H9 (cell line): ENCODE measurements around the gene TLK1. TPM values are rescaled to one million over a fixed set of nuclear protein-coding genes. Genes with fewer than 3 reads are reported as not detected.
A peak's percentile ranks its signal among the peaks of the same experiment; 100 is the strongest.

ENCODE experiments used
- DNase-seq: peaks from one replicate; pipeline ENCODE4 v3.0.0-alpha.2; 2017
- H2AFZ ChIP-seq: one replicate; pipeline ENCODE4 v1.6.1; 2013; ENCODE audit warnings: mild to moderate bottlenecking, low read length, control low read depth, moderate library complexity
- H2AK5ac ChIP-seq: 2 replicates; pipeline ENCODE4 v1.6.1; 2013; ENCODE audit warnings: low read length, control low read depth, mixed read lengths; ENCODE audit not compliant: insufficient read length
- H2BK120ac ChIP-seq: one replicate; pipeline ENCODE4 v1.6.1; 2013; ENCODE audit warnings: low read depth, mild to moderate bottlenecking, low read length, control low read depth, inconsistent platforms; ENCODE audit not compliant: poor library complexity, severe bottlenecking
- H2BK12ac ChIP-seq: 2 replicates; pipeline ENCODE4 v1.6.1; 2013; ENCODE audit warnings: low read length, control low read depth, mixed read lengths, low read depth; ENCODE audit not compliant: insufficient read length
- H2BK15ac ChIP-seq: 2 replicates; pipeline ENCODE4 v1.6.1; 2013; ENCODE audit warnings: low read depth, low read length, control low read depth
- H2BK20ac ChIP-seq: one replicate; pipeline ENCODE4 v1.6.1; 2013; ENCODE audit warnings: low read depth, mild to moderate bottlenecking, low read length, control low read depth, inconsistent platforms; ENCODE audit not compliant: poor library complexity, severe bottlenecking
- H2BK5ac ChIP-seq: 2 replicates; pipeline ENCODE4 v1.6.1; 2013; ENCODE audit warnings: low read length, control low read depth, mixed read lengths; ENCODE audit not compliant: insufficient read length
- H3K14ac ChIP-seq: 2 replicates; pipeline ENCODE4 v1.6.1; 2013; ENCODE audit warnings: low read length, control low read depth; ENCODE audit not compliant: insufficient read depth
- H3K18ac ChIP-seq: 2 replicates; pipeline ENCODE4 v1.6.1; 2013; ENCODE audit warnings: low read depth, mild to moderate bottlenecking, mixed read lengths, low read length, control low read depth; ENCODE audit not compliant: insufficient read length
- H3K23ac ChIP-seq: 2 replicates; pipeline ENCODE4 v1.6.1; 2013; ENCODE audit warnings: low read length, control low read depth, mixed read lengths, low read depth; ENCODE audit not compliant: insufficient read length
- H3K23me2 ChIP-seq: 2 replicates; pipeline ENCODE4 v1.6.1; 2013; ENCODE audit warnings: low read depth, mild to moderate bottlenecking, mixed read lengths, low read length, control low read depth; ENCODE audit not compliant: insufficient read length, poor library complexity, severe bottlenecking
- H3K27ac ChIP-seq: 2 replicates; pipeline ENCODE4 v1.5.1; 2013; ENCODE audit warnings: low read length, control low read depth, mixed read lengths, low read depth; ENCODE audit not compliant: insufficient read length
- H3K27me3 ChIP-seq: 2 replicates; pipeline ENCODE4 v1.6.1; 2013; ENCODE audit warnings: low read length, control low read depth, inconsistent platforms; ENCODE audit not compliant: insufficient read depth
- H3K4ac ChIP-seq: 2 replicates; pipeline ENCODE4 v1.6.1; 2013; ENCODE audit warnings: low read depth, mild to moderate bottlenecking, control low read depth, inconsistent platforms, low read length, moderate library complexity
- H3K4me1 ChIP-seq: 2 replicates; pipeline ENCODE4 v1.6.1; 2013; ENCODE audit warnings: low read length, control low read depth, inconsistent platforms; ENCODE audit not compliant: insufficient read depth
- H3K4me2 ChIP-seq: 2 replicates; pipeline ENCODE4 v1.6.1; 2013; ENCODE audit warnings: low read length, control low read depth, mixed read lengths; ENCODE audit not compliant: insufficient read length, insufficient read depth
- H3K56ac ChIP-seq: 2 replicates; pipeline ENCODE4 v1.6.1; 2013; ENCODE audit warnings: low read depth, mild to moderate bottlenecking, mixed read lengths, low read length, control low read depth; ENCODE audit not compliant: insufficient read length
- H3K79me1 ChIP-seq: 2 replicates; pipeline ENCODE4 v1.6.1; 2013; ENCODE audit warnings: low read depth, mild to moderate bottlenecking, moderate library complexity, low read length, control low read depth, inconsistent platforms; ENCODE audit not compliant: insufficient read depth, poor library complexity, severe bottlenecking
- H3K79me2 ChIP-seq: 2 replicates; pipeline ENCODE4 v1.6.1; 2013; ENCODE audit warnings: low read length, control low read depth, inconsistent platforms; ENCODE audit not compliant: insufficient read depth
- H3K9ac ChIP-seq: 2 replicates; pipeline ENCODE4 v1.6.1; 2013; ENCODE audit warnings: low read length, control low read depth, mixed read lengths; ENCODE audit not compliant: insufficient read length; ENCODE audit errors: extremely low read depth
- H3K9me3 ChIP-seq: one replicate; pipeline ENCODE4 v1.6.1; 2013; ENCODE audit warnings: low read depth, low read length, inconsistent platforms; ENCODE audit not compliant: control insufficient read depth
- H3T11ph ChIP-seq: one replicate; pipeline ENCODE4 v1.6.1; 2013; ENCODE audit warnings: mild to moderate bottlenecking, low read length, control low read depth, inconsistent platforms
- H4K20me1 ChIP-seq: one replicate; pipeline ENCODE4 v1.6.1; 2013; ENCODE audit not compliant: control insufficient read depth, insufficient read length, insufficient read depth
- H4K5ac ChIP-seq: 2 replicates; pipeline ENCODE4 v1.6.1; 2013; ENCODE audit warnings: low read depth, mild to moderate bottlenecking, mixed read lengths, low read length, control low read depth; ENCODE audit not compliant: insufficient read length
- H4K8ac ChIP-seq: replicated peaks from 2 replicates; pipeline ENCODE4 v1.6.1; 2013; ENCODE audit warnings: low read length, control low read depth, mixed read lengths, low read depth; ENCODE audit not compliant: insufficient read length
- H4K91ac ChIP-seq: 2 replicates; pipeline ENCODE4 v1.6.1; 2013; ENCODE audit warnings: low read depth, mild to moderate bottlenecking, moderate library complexity, mixed read lengths, low read length, control low read depth; ENCODE audit not compliant: insufficient read length
- H3K27ac Mint-ChIP-seq, 3 experiments: 2 replicates in 2 of 3; 3 replicates in 1 of 3; pipeline ENCODE4 v1.8.0; 2020 to 2021; ENCODE audit warnings: mixed read lengths in 3 of 3, mild to moderate bottlenecking in 1 of 3, moderate library complexity in 1 of 3
- H3K27me3 Mint-ChIP-seq: 2 replicates; pipeline ENCODE4 v1.8.0; 2021; ENCODE audit warnings: low read depth, mild to moderate bottlenecking, moderate library complexity, mixed read lengths
- H3K36me3 Mint-ChIP-seq, 3 experiments: 2 replicates in 2 of 3; 3 replicates in 1 of 3; pipeline ENCODE4 v1.8.0; 2020 to 2021; ENCODE audit warnings: low read depth in 3 of 3, mixed read lengths in 3 of 3; ENCODE audit not compliant: insufficient read depth in 1 of 3
- H3K4me1 Mint-ChIP-seq, 2 experiments: 2 replicates each; pipeline ENCODE4 v1.8.0; 2020; ENCODE audit warnings: mixed read lengths in 2 of 2
- H3K4me3 Mint-ChIP-seq, 2 experiments: 2 replicates in 1 of 2; 3 replicates in 1 of 2; pipeline ENCODE4 v1.8.0; 2020 to 2021; ENCODE audit warnings: mild to moderate bottlenecking in 2 of 2, mixed read lengths in 2 of 2, moderate library complexity in 1 of 2
- H3K9me3 Mint-ChIP-seq, 2 experiments: 2 replicates in 1 of 2; 3 replicates in 1 of 2; pipeline ENCODE4 v1.8.0; 2020; ENCODE audit warnings: mild to moderate bottlenecking in 2 of 2, mixed read lengths in 2 of 2, moderate library complexity in 1 of 2
- CTCF ChIP-seq: fragments of 200-600 bp; sonication (generic); conservative IDR thresholded peaks from 3 replicates; pipeline ENCODE4 v1.8.0; 2021; ENCODE audit warnings: antibody characterized with exemption, mild to moderate bottlenecking
- WGBS: extraction: QIAGEN DNeasy Blood & Tissue Kit; methylation state at CpG from one replicate; pipeline ENCODE4 v1.1.7; 2013; ENCODE audit warnings: missing lambda C conversion rate, low lambda C conversion rate, mixed read lengths; ENCODE audit not compliant: insufficient read length; ENCODE audit errors: extremely low coverage; 5-methylcytosine and 5-hydroxymethylcytosine counted together
- total RNA-seq: library from RNA; stranded (reverse); gene quantifications from 2 replicates; pipeline ENCODE4 v1.2.1, GENCODE V29; 2021

Gene TLK1
- total RNA-seq, 1 experiment from 2014 or later, result 112 TPM

DNA sequence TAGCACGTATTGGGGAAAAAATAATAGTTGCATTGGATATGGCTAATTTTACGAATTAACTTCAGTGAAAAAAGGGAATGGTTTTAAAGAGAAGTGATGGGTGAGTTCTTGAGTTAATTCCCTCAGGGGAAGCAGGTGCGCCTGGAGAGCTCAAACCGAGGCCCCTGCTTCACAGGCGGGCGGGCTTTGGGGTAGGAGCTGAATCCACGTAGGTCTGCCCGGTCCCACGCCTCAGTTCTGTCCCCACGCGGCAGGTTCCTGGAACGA, 187.5 kb downstream of the TLK1 start:
- Histone ChIP-seq H3K79me1 (no peaks in the 10 kb centered on the region), H2AFZ (no peak overlapping the region), H3K14ac (peak overlapping the region; percentile 59; the same call in 1 of the 2 replicates), H2BK20ac (no peak overlapping the region), H3K23me2 (no peaks in the 10 kb centered on the region), H2BK12ac (no peak overlapping the region), H4K8ac (no peak overlapping the region), H3K23ac (no peak overlapping the region), H2BK15ac (no peak overlapping the region), H3K79me2 (no peaks in the 10 kb centered on the region), H2AK5ac (no peak overlapping the region), H2BK5ac (no peak overlapping the region), H3K4me1 (no peaks in the 10 kb centered on the region; the same call in 1 of the 2 replicates), H3T11ph (no peak overlapping the region), H3K27me3 (no peaks in the 10 kb centered on the region), H3K27ac (no peak overlapping the region), H3K18ac (peak overlapping the region; percentile 68), H3K4ac (no peak overlapping the region), H2BK120ac (no peak overlapping the region), H4K20me1 (no peaks in the 10 kb centered on the region), H4K5ac (no peak overlapping the region), H3K9me3 (no peaks in the 10 kb centered on the region), H3K4me2 (peak overlapping the region; percentile 32), H3K56ac (no peak overlapping the region), H3K9ac (peak overlapping the region; percentile 48), H4K91ac (no peak overlapping the region)
- 100% methylated on average over 1 of the region's 12 CpGs for WGBS
- no peak for TF ChIP-seq CTCF
- Mint-ChIP-seq H3K36me3 (peaks cover 0 to 7% (median 3%) of the 10 kb centered on the region in 3 experiments; a peak in 5 of 7 replicates), H3K9me3 (no peaks in the 10 kb centered on the region), H3K4me1 (peaks cover 42 to 44% of the 10 kb centered on the region in 2 experiments), H3K27ac (peak overlapping the region in 2 of 3 experiments; percentile 37 to 83; a peak in 2 of 7 replicates), H3K4me3 (peak overlapping the region; percentile 46; a peak in 3 of 5 replicates), H3K27me3 (peaks cover 3% of the 10 kb centered on the region)
- no peak for DNase-seq
